ENCODE results near the gene TADA2B. TPM values are rescaled to one million over a fixed set of nuclear protein-coding genes. Genes with fewer than 3 reads are reported as not detected.

Gene TADA2B
- total RNA-seq, 3 donors from 2014 or later (not counting 1 experiment from before 2014, with no cell fraction given) = 22.7 to 36.3 (median 35.9) TPM

DNA sequence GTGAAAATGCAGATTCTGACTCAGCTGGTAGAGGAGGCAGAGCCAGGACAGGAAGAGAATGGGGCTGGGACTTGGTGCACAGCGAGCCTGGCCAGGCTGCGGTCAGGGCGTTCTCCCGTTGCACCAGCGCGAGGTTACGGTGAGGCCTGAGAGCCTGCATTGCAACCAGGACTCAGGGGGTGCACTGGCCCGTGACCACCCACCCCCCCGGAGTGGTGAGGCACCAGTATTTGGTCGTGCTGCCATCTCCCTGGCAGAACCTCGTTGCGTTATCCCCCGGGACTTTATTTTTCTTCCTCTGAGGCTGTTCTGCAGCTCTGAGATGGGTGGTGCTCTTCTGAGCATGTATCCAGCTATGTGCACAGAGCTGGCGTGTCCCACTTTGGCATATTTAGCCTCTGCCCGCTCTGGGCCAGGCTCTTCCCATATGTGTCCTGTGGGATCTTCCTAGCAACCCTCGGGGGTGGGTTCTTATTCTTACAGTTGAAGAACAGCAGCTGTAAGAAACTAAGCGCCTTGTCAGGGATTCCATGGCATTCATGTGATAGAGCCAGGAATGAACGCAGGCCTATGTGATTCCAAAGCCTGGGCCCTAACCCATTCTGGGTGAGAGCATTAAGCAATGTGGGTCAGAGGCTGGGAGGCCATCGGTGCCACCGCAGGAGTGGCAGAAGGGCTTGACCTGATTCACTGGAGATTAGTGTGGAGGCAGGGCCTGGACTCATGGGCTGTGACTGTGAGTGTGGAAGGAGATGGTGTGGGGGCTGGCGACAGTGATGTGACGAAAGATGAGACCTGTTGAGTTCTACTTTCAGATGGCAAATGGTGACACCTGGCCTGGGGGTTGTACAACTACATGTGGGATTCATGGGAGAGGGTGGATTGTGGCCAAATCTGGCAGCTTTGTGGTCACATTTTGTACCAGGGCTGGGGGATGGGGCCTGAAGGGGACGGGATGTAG is 3.1 kb downstream of the TADA2B start:
- Mint-ChIP-seq H3K36me3 (no peaks in the 10 kb centered on the region), H3K4me3 (peak overlapping the region; percentile 28), H3K9me3 (no peaks in the 10 kb centered on the region), H3K27me3 (ENCODE audit: low read depth in 2 of 2) (no peaks in the 10 kb centered on the region), H3K4me1 (peaks cover 39 to 71% of the 10 kb centered on the region in 2 donors), H3K27ac (peak overlapping the region in 1 of 2 donors; percentile 53)
- no peak overlapping the region for H3K27ac ChIP-seq (ENCODE audit: low read length)
- H3K9me3 ChIP-seq (ENCODE audit: control insufficient read depth, insufficient read depth, low read length) = no peaks in the 10 kb centered on the region
- ATAC-seq (no peak), DNase-seq (no peak)
- intact Hi-C loops (cut with micrococcal nuclease) = no loop called here
- TF ChIP-seq, protein P1, sequence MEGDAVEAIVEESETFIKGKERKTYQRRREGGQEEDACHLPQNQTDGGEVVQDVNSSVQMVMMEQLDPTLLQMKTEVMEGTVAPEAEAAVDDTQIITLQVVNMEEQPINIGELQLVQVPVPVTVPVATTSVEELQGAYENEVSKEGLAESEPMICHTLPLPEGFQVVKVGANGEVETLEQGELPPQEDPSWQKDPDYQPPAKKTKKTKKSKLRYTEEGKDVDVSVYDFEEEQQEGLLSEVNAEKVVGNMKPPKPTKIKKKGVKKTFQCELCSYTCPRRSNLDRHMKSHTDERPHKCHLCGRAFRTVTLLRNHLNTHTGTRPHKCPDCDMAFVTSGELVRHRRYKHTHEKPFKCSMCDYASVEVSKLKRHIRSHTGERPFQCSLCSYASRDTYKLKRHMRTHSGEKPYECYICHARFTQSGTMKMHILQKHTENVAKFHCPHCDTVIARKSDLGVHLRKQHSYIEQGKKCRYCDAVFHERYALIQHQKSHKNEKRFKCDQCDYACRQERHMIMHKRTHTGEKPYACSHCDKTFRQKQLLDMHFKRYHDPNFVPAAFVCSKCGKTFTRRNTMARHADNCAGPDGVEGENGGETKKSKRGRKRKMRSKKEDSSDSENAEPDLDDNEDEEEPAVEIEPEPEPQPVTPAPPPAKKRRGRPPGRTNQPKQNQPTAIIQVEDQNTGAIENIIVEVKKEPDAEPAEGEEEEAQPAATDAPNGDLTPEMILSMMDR (IDR thresholded peaks at IDR 0.05) = no peak
- 85% methylated on average over 23 of the region's 23 CpGs for whole genome bisulfite sequencing (ENCODE audit: insufficient coverage)
- no peaks in the 10 kb centered on the region for H3K27me3 ChIP-seq (ENCODE audit: control insufficient read depth, insufficient read depth, low read length)
- H3K36me3 ChIP-seq (ENCODE audit: control insufficient read depth, insufficient read depth, low read length) = no peaks in the 10 kb centered on the region
- H3K4me3 ChIP-seq (ENCODE audit: low read length) = no peak overlapping the region
- H3K4me1 ChIP-seq (ENCODE audit: control insufficient read depth, insufficient read depth, low read length) = peaks cover 48% of the 10 kb centered on the region

DNA sequence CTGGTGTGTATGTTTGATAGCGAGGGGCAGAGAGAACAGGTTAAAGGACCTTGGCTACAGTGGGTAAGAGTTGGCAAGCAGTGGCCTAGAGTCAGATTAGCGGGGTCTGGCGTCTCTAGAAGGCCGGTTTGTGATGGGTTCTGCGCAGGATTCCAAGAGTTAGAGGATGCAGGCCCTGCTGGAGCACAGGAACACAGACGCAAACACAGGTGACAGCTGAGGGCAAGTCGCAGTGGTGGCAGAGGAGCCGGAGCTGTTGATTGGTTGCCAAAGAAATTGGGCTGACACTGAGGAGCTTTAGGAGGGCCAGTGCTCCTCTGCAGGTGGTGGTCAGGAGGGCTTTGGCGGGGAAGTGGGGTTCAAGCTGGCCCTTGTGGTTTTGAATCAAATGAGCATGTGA is 3.8 kb downstream of the TADA2B start:
- WGBS (ENCODE audit: insufficient coverage) = 90% methylated on average over 9 of the region's 9 CpGs
- H3K36me3 ChIP-seq (ENCODE audit: control insufficient read depth, insufficient read depth, low read length) = peaks cover 2% of the 10 kb centered on the region
- Mint-ChIP-seq H3K9me3 (no peaks in the 10 kb centered on the region), H3K27me3 (ENCODE audit: low read depth in 2 of 2) (no peaks in the 10 kb centered on the region), H3K36me3 (no peaks in the 10 kb centered on the region), H3K27ac (peak overlapping the region in 1 of 2 donors; percentile 53), H3K4me3 (no peak overlapping the region), H3K4me1 (peaks cover 34 to 66% of the 10 kb centered on the region in 2 donors)
- no peak overlapping the region for H3K27ac ChIP-seq (ENCODE audit: low read length)
- DNase-seq (no peak), ATAC-seq (no peak)
- no peak overlapping the region for H3K4me3 ChIP-seq (ENCODE audit: low read length)
- intact Hi-C loops (cut with micrococcal nuclease) = no loop called here
- H3K27me3 ChIP-seq (ENCODE audit: control insufficient read depth, insufficient read depth, low read length) = no peaks in the 10 kb centered on the region
- H3K9me3 ChIP-seq (ENCODE audit: control insufficient read depth, insufficient read depth, low read length) = no peaks in the 10 kb centered on the region
- H3K4me1 ChIP-seq (ENCODE audit: control insufficient read depth, insufficient read depth, low read length) = peaks cover 45% of the 10 kb centered on the region
- TF ChIP-seq, protein P1 (IDR thresholded peaks at IDR 0.05) = no peak

DNA sequence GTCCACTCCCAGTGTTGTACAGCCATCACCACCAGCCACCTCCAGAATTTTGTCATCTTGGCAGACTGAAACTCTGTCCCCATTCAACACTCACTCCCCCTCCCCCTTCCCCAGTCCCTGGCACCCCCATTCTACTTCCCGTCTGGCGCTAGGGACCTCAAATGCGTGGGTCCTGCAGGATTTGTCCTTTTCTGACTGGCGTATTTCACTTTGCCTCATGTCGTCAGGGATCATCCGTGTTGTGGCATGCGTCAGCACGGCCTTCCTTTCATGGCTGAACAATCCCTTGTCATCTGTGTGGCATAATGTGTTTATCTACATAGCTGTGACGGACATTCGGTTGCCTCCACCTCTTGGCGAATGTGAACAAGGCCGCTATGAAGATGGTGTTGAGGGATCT is 5.5 kb downstream of the TADA2B start:
- peaks cover 57% of the 10 kb centered on the region for H3K4me1 ChIP-seq (ENCODE audit: control insufficient read depth, insufficient read depth, low read length)
- WGBS (ENCODE audit: insufficient coverage) = 97% methylated on average over 12 of the region's 12 CpGs
- no peak overlapping the region for H3K27ac ChIP-seq (ENCODE audit: low read length)
- H3K4me3 Mint-ChIP-seq = no peak overlapping the region
- no peaks in the 10 kb centered on the region for H3K9me3 Mint-ChIP-seq
- H3K4me1 Mint-ChIP-seq = peaks cover 39 to 68% of the 10 kb centered on the region in 2 donors
- H3K9me3 ChIP-seq (ENCODE audit: control insufficient read depth, insufficient read depth, low read length) = no peaks in the 10 kb centered on the region
- DNase-seq = no peak
- H3K27me3 Mint-ChIP-seq (ENCODE audit: low read depth in 2 of 2) = no peaks in the 10 kb centered on the region
- no peak overlapping the region for H3K4me3 ChIP-seq (ENCODE audit: low read length)
- ATAC-seq = no peak
- no peaks in the 10 kb centered on the region for H3K27me3 ChIP-seq (ENCODE audit: control insufficient read depth, insufficient read depth, low read length)
- intact Hi-C loops (cut with micrococcal nuclease) = no loop called here
- no peaks in the 10 kb centered on the region for H3K36me3 Mint-ChIP-seq
- no peak overlapping the region for H3K27ac Mint-ChIP-seq
- H3K36me3 ChIP-seq (ENCODE audit: control insufficient read depth, insufficient read depth, low read length) = peaks cover 7% of the 10 kb centered on the region
- TF ChIP-seq, protein P1 (IDR thresholded peaks at IDR 0.05) = no peak
